GM12864 (cell line): ENCODE results near the gene UFD1.

Experiments used
- DNase-seq: peaks from one replicate; pipeline ENCODE4 v3.0.0-alpha.2; 2011; ENCODE audit warnings: low read depth
- H3K4me3 ChIP-seq: 2 replicates; pipeline ENCODE4 v1.5.1; 2011; ENCODE audit warnings: mild to moderate bottlenecking, low read depth, low read length, control low read depth
- TF ChIP-seq, protein P1 (sequence below): IDR thresholded peaks from 2 replicates; pipeline ENCODE4 v1.5.1; 2011; ENCODE audit warnings: low read depth, mild to moderate bottlenecking, moderate library complexity, low read length, control low read depth, inconsistent platforms; ENCODE audit errors: missing control alignments

Gene UFD1

DNA sequence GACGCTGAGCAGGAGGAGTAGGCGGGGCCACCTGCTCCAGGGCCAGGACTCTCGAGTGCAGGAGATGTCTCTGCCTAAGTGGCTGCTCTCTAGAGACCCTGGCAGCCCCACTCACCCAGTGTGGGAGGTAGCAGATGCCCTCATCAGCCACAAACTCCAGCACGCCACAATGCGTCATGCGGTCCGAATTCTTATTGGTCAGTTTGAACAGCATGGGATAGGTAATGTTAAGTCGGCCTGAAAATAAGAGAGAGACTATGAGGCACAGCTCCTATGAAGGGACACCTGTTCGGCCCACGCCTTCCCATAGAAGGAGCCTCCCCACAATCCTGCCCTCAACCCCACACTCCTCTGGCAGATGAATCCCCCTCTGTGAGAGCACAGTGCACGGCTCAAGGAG lies 7.4 kb downstream of the UFD1 start:
- no peak for DNase-seq
- H3K4me3 ChIP-seq: no peak overlapping the region
- TF ChIP-seq, protein P1, sequence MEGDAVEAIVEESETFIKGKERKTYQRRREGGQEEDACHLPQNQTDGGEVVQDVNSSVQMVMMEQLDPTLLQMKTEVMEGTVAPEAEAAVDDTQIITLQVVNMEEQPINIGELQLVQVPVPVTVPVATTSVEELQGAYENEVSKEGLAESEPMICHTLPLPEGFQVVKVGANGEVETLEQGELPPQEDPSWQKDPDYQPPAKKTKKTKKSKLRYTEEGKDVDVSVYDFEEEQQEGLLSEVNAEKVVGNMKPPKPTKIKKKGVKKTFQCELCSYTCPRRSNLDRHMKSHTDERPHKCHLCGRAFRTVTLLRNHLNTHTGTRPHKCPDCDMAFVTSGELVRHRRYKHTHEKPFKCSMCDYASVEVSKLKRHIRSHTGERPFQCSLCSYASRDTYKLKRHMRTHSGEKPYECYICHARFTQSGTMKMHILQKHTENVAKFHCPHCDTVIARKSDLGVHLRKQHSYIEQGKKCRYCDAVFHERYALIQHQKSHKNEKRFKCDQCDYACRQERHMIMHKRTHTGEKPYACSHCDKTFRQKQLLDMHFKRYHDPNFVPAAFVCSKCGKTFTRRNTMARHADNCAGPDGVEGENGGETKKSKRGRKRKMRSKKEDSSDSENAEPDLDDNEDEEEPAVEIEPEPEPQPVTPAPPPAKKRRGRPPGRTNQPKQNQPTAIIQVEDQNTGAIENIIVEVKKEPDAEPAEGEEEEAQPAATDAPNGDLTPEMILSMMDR: no peak

DNA sequence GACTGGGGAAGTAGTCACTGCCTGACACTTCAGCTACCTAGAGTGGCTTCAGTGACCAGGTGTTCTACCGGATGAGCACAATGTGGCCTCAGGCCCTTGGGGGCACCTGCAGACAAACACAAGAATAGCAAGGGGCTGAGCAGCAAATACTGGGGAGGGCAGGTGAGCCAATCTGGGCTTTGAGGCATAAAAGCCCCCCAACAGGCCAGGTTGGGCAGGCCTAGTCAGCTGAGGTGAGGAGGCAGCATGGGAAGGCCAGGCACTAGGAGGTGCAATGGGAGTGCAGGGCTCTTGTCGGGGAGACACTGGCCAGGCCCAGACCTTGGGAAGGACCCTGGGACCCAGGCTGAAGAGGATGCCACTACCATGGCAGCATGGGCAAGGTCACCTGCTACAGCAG lies 9.0 kb downstream of the UFD1 start:
- TF ChIP-seq, protein P1: no peak
- H3K4me3 ChIP-seq: no peak overlapping the region
- no peak for DNase-seq

DNA sequence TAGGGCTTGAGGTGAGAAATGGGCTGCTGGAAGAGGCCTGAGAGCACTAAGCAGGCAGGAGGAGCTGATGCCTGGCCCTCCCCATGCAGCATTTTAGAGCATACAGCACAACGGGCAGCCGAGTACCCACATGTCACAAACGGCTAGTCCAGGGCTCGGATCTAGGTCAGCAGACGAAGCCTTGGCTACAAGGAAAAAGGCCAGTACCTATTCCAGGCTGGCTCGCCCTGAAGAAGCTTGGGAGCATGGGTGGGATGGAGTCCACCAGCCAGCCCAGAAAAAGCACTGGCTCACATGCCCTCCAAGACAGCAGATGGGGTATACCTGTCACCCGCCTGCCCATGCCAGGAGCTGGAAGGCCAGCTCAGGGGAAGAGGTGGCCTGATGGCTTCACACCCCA lies 9.6 kb downstream of the UFD1 start:
- H3K4me3 ChIP-seq: no peak overlapping the region
- TF ChIP-seq, protein P1: no peak

DNA sequence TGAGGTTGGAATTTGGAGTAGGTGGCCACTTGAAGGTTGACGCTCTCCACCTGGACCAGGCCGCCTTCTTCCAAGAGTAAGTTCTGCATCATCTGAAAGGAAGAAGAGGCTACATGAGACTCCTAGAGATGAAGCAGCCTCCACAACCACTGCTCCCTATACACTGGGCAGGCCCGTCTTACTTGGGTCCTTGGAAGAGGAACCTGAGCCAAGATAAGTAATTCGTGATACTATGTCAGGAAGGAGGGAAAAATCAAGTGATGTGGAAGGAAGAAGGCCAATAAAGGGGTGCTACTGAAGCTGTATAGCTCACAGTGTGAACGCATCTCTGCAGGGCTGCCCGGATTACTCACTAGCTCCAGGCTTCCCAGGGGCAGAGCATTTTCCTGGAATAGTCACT lies 11.1 kb downstream of the UFD1 start:
- TF ChIP-seq, protein P1: no peak
- DNase-seq: no peak
- no peak overlapping the region for H3K4me3 ChIP-seq

More for the DNA sequence above, 9.6 kb downstream of the UFD1 start:
- DNase-seq: no peak

DNA sequence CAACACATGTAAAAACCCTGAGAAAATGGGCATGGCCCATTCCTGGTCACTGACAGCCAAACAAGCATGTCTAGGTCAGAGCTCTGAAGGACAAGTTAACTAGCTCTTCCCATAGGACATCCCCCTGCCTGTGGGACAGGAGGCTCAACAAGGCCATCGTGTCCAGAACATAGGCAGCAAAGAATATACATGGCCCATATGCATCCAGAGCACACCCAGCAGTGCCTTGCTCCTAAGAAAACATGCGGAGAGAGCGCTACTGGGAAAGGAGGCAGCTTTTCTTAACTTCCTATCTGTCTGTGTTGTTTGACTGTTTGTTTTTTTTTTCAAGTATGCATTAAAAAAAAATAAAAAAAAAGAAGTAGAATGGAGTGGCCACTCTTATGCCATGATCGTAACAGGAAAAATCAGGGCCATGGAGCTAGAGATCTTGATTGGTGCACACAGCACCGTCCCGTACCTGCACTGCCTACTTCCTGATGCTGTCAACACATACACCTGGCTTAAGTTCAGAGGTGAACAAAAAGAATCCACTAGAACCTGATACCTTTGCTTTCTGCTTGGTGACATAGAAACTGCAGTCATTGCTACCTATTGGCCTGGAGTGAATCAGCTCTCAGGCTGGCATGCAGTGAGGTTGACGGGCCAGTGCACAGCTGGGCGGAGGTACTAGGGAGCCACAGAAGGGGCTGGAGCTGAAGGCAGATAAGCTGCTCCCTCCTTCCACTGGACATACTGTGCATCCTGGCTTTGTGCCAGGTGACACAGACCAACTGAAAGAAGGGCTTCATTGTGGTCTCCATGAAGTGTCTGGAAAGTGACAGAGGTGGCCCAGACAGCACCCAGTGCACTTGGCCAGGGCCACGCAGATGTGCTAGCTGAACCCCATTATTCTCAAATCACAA lies 11.9 kb downstream of the UFD1 start:
- no peak overlapping the region for H3K4me3 ChIP-seq
- TF ChIP-seq, protein P1: no peak
- DNase-seq: no peak

DNA sequence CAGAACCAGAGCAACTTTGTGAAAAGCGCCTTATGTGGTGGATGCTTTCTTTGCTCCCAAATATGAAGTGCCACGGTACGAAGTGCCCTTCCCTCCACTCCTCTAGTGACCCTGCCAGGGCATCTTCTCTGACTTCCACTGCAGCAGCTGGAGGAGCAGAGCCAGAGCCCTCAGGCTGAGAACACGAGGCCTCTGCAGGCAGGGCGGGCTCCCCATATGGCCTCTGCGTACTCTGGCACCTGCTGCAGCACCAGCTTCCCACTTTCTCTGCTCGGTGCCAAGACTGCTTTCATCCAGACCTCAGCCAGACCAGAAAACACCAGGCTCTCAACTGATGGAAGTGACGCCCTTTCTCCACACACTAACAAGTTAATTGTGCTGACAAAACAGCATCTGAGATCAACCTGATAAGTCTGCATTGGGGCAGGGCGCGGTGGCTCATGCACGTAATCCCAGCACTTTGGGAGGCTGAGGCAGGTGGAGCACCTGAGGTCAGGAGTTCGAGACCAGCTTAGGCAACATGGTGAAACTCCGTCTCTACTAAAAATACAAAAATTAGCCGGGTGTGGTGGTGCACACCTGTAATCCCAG lies 12.8 kb downstream of the UFD1 start:
- DNase-seq: no peak
- TF ChIP-seq, protein P1: no peak
- no peak overlapping the region for H3K4me3 ChIP-seq
